Panc1 (cell line): ENCODE results near the gene TTC9C. TPM values are rescaled to one million over a fixed set of nuclear protein-coding genes. Genes with fewer than 3 reads are reported as not detected.

ENCODE experiments used
- ATAC-seq: fragments of 200-7000 bp; cut with Tn5 transposase; 2 replicates; pipeline ENCODE4 v1.9.1; 2020; ENCODE audit warnings: mild to moderate bottlenecking, moderate library complexity
- BruUV-seq: library from RNA; stranded (reverse); fragments of 400-500 nt; replicated peaks from 2 replicates; lab custom pipeline; 2021; lab: Mats Ljungman, UMichigan
- CTCF ChIA-PET: fragments of 300-600 bp; sonication (Branson Sonifier 250); formaldehyde crosslinking; loops from one replicate; lab custom pipeline; 2022; ENCODE audit warnings: antibody characterized with exemption; lab: Charles Lee
- POLR2A ChIA-PET: fragments of 300-600 bp; sonication (Branson Sonifier 250); formaldehyde crosslinking; loops from one replicate; lab custom pipeline; 2022; ENCODE audit warnings: antibody characterized with exemption; lab: Charles Lee
- DNase-seq: peaks from one replicate; pipeline ENCODE4 v3.0.0-alpha.2; 2010; ENCODE audit warnings: low read depth, low spot score
- H3K27ac ChIP-seq: 2 replicates; pipeline ENCODE4 v1.5.1; 2011; ENCODE audit warnings: mild to moderate bottlenecking, low read length, inconsistent platforms
- H3K27me3 ChIP-seq: fragments of 200-500 bp; sonication (Bioruptor generic); 2 replicates; pipeline ENCODE4 v1.6.0; 2014; ENCODE audit warnings: low read length, inconsistent platforms; ENCODE audit not compliant: control insufficient read depth, insufficient read depth
- H3K36me3 ChIP-seq: fragments of 200-500 bp; sonication (Bioruptor generic); 2 replicates; pipeline ENCODE4 v1.5.1; 2014; ENCODE audit warnings: inconsistent platforms, mild to moderate bottlenecking, low read length, moderate library complexity; ENCODE audit not compliant: control insufficient read depth, insufficient read depth
- H3K4me1 ChIP-seq: 2 replicates; pipeline ENCODE4 v1.5.1; 2011; ENCODE audit warnings: inconsistent platforms, mild to moderate bottlenecking, low read length, moderate library complexity; ENCODE audit not compliant: control insufficient read depth, insufficient read depth
- H3K4me3 ChIP-seq, 2 experiments: 2 replicates each; pipeline ENCODE4 v1.5.1; 2011 to 2012; ENCODE audit warnings: low read depth in 2 of 2, low read length in 2 of 2, mild to moderate bottlenecking in 2 of 2, inconsistent platforms in 1 of 2, moderate library complexity in 1 of 2
- H3K9me3 ChIP-seq: fragments of 200-500 bp; sonication (Bioruptor generic); 2 replicates; pipeline ENCODE4 v1.5.1; 2014; ENCODE audit warnings: low read depth, mild to moderate bottlenecking, inconsistent platforms, low read length, moderate library complexity; ENCODE audit not compliant: control insufficient read depth, insufficient read depth
- CTCF ChIP-seq: fragments of 450-650 bp; IDR thresholded peaks from 2 replicates; pipeline ENCODE4 v1.5.1; 2017; ENCODE audit warnings: mild to moderate bottlenecking
- POLR2AphosphoS5 ChIP-seq: IDR thresholded peaks from 2 replicates; pipeline ENCODE4 v1.6.1; 2012; ENCODE audit warnings: mild to moderate bottlenecking, low read depth, low read length, moderate library complexity
- REST ChIP-seq, 2 experiments: IDR thresholded peaks; 2 replicates each; pipeline ENCODE4 v1.6.1; 2011 to 2012; ENCODE audit warnings: low read depth in 2 of 2, control low read depth in 1 of 2, low read length in 1 of 2, mild to moderate bottlenecking in 1 of 2, moderate library complexity in 1 of 2; ENCODE audit not compliant: insufficient read depth in 1 of 2
- SIN3A ChIP-seq: IDR thresholded peaks from 2 replicates; pipeline ENCODE4 v1.6.1; 2012; ENCODE audit warnings: low read depth, mild to moderate bottlenecking, low read length, moderate library complexity, borderline replicate concordance; ENCODE audit not compliant: insufficient read depth
- TCF7L2 ChIP-seq: IDR thresholded peaks from 2 replicates; pipeline ENCODE4 v1.6.1; 2011; ENCODE audit warnings: mild to moderate bottlenecking, low read depth, low read length, inconsistent platforms
- in situ Hi-C: cut with HindIII; loops from 2 replicates; pipeline ENCODE4 v1.10.0; 2016; ENCODE audit warnings: low sequenced_read_pairs, low pct_unique_long_range_greater_than_20kb
- intact Hi-C: fragments of 100-400 bp; cut with micrococcal nuclease; formaldehyde crosslinking; loops from one replicate; pipeline ENCODE4 v1.10.0; 2022; ENCODE audit not compliant: unreplicated experiment
- total RNA-seq: library from RNA; stranded (reverse); gene quantifications from one replicate; pipeline ENCODE4 v1.2.1, GENCODE V29; 2021; ENCODE audit not compliant: unreplicated experiment

TTC9C gene
- total RNA-seq, 1 experiment from 2014 or later: 39.4 TPM

- Histone ChIP-seq H3K4me3 (peak overlapping the region; percentile 39 to 56), H3K27ac (peak overlapping the region; percentile 83), H3K9me3 (no peaks in the 10 kb centered on the region), H3K4me1 (peaks cover 27% of the 10 kb centered on the region), H3K36me3 (peaks cover 8% of the 10 kb centered on the region), H3K27me3 (no peaks in the 10 kb centered on the region)
- intact Hi-C loops (no loop called here), in situ Hi-C loops (no loop called here)
- no TSS peak for BruUV-seq
- no peak for DNase-seq
- POLR2A ChIA-PET: no interaction called here
- TF ChIP-seq POLR2AphosphoS5: peak; percentile 76
- TF ChIP-seq TCF7L2: peak; percentile 56
- no peak for TF ChIP-seq SIN3A
- TF ChIP-seq CTCF: no peak
- TF ChIP-seq REST (IDR thresholded peaks at IDR 0.05; ENCODE audit: insufficient read depth in 1 of 2, low read depth in 2 of 2, low read length in 1 of 2): no peak
- peak; percentile 53 for ATAC-seq
- CTCF ChIA-PET: no interaction called here
Observed at GRCh38 chr11:62709247-62710000, 18.9 kb upstream of the TTC9C start.

- DNase-seq: no peak
- CTCF ChIA-PET: interaction anchor here (0.5 kb wide), 1 partner anchor 17 kb away, joined by 4 read pairs; no protein-coding TSS in a partner anchor
- Histone ChIP-seq H3K4me1 (peaks cover 27% of the 10 kb centered on the region), H3K27ac (peak overlapping the region; percentile 82), H3K27me3 (no peaks in the 10 kb centered on the region), H3K36me3 (peaks cover 12% of the 10 kb centered on the region), H3K9me3 (no peaks in the 10 kb centered on the region), H3K4me3 (peak overlapping the region; percentile 12 to 33; a peak in 2 of 4 replicates)
- POLR2A ChIA-PET: no interaction called here
- no peak for TF ChIP-seq POLR2AphosphoS5
- no peak for TF ChIP-seq CTCF
- no peak for TF ChIP-seq REST (IDR thresholded peaks at IDR 0.05; ENCODE audit: insufficient read depth in 1 of 2, low read depth in 2 of 2, low read length in 1 of 2)
- no peak for TF ChIP-seq TCF7L2
- TF ChIP-seq SIN3A: no peak
- in situ Hi-C loops: no loop called here
- intact Hi-C loops: no loop called here
- ATAC-seq: no peak
- no TSS peak for BruUV-seq
Observed at GRCh38 chr11:62710001-62710345, 18.3 kb upstream of the TTC9C start.
